Adrenal gland (tissue), 12 donors: ENCODE results near the gene TSPAN9. TPM values are rescaled to one million over a fixed set of nuclear protein-coding genes. Genes with fewer than 3 reads are reported as not detected.

Experiments
- DNase-seq, 7 donors: peaks; one replicate each; pipeline ENCODE4 v3.0.0-alpha.2; 2019 to 2020
- H3K27ac ChIP-seq, 5 donors: fragments of 200-600 bp; sonication (generic) in 4 of 5; 1 replicate in 3 of 5; 2 replicates in 2 of 5; pipeline versions ENCODE4 v1.5.1 to v1.8.0; 2016 to 2020; ENCODE audit warnings: mild to moderate bottlenecking in 1 of 5
- H3K27me3 ChIP-seq: fragments of 200-600 bp; 2 replicates; pipeline ENCODE4 v1.8.0; 2021
- H3K36me3 ChIP-seq, 2 donors: fragments of 200-600 bp; replicated peaks in 1 of 2; 1 replicate in 1 of 2; 2 replicates in 1 of 2; pipeline versions ENCODE4 v1.5.1 to v1.8.0; 2018 to 2022
- H3K4me1 ChIP-seq, 2 donors: fragments of 200-600 bp; replicated peaks in 1 of 2; 1 replicate in 1 of 2; 2 replicates in 1 of 2; pipeline versions ENCODE4 v1.5.1 to v1.8.0; 2018 to 2021
- H3K4me3 ChIP-seq, 4 donors: fragments of 200-600 bp; sonication (generic) in 3 of 4; one replicate each; pipeline ENCODE4 v1.5.1; 2016 to 2018
- H3K9me3 ChIP-seq, 3 donors: fragments of 200-600 bp; sonication (generic) in 1 of 3; replicated peaks in 1 of 3; 1 replicate in 2 of 3; 2 replicates in 1 of 3; pipeline versions ENCODE4 v1.5.1 to v1.8.0; 2016 to 2021
- CTCF ChIP-seq, 6 experiments: fragments of 450-650 bp in 4 of 6; fragments of 200-600 bp in 2 of 6; sonication (generic) in 1 of 6; IDR thresholded peaks; 1 replicate in 5 of 6; 2 replicates in 1 of 6; pipeline versions ENCODE4 v1.5.1 to v1.8.0; 2016 to 2021; ENCODE audit warnings: antibody characterized with exemption in 6 of 6, mild to moderate bottlenecking in 2 of 6, moderate library complexity in 1 of 6
- POLR2A ChIP-seq, 2 donors: fragments of 450-650 bp; IDR thresholded peaks; one replicate each; pipeline ENCODE4 v1.6.1; 2017; ENCODE audit warnings: antibody characterized with exemption in 2 of 2, mild to moderate bottlenecking in 2 of 2, moderate library complexity in 1 of 2
- WGBS, 4 donors: extraction: QIAGEN DNeasy Blood & Tissue Kit in 2 of 4; methylation state at CpG; one replicate each; pipeline versions ENCODE4 v1.1.5 to v1.1.7; 2013 to 2017; 5-methylcytosine and 5-hydroxymethylcytosine counted together
- intact Hi-C, 2 donors: fragments of 100-400 bp; cut with DNase I; formaldehyde crosslinking; loops; one replicate each; pipeline versions ENCODE4 v1.14.1 to v1.15.0; 2022 to 2023
- polyA plus RNA-seq, 3 donors: library from polyadenylated mRNA; stranded (reverse); fragments of 200-250 nt in 2 of 3; fragments of 350-450 nt in 1 of 3; fragmentation: Illumina TruSeq in 1 of 3; extraction: RNeasy Lipid Tissue Mini Kit (QIAGEN cat#74804) in 1 of 3; gene quantifications; one replicate each; pipeline ENCODE4 v1.2.3, GENCODE V29; 2013 to 2014
- total RNA-seq, 9 donors: library from RNA; depleted of rRNA in 4 of 9; stranded (reverse); fragments of >200 nt in 4 of 9; fragments of 120-200 nt in 1 of 9; fragmentation: NEBNext Ultra II Directional in 1 of 9; extraction: Animal tissue kit (Norgen Biotek cat#: 25700) in 1 of 9; gene quantifications; one replicate each; pipeline versions ENCODE4 v1.1.0 to v1.2.4, GENCODE V29; 2013 to 2023
- donor health status: healthy with polysubstance abuse.
- donor health status: Bipolar disorder and iron deficiency.
- donor health status: DM: yes; HTN: yes; CAD: no.
- donor health status: DM: no; HTN: no; CAD: no.
- donor health status: DM: no; HTN: no; CAD: no.
- donor health status: DM: yes; HTN: yes; CAD: no.

Gene TSPAN9
- total and polyA plus RNA-seq, 12 donors: 12.4 to 31.4 (median 22.4) TPM

- intact Hi-C loops: no loop called here
- no peaks in the 10 kb centered on the region for H3K27me3 ChIP-seq
- peaks cover 0 to 5% of the 10 kb centered on the region in 2 donors for H3K4me1 ChIP-seq
- H3K9me3 ChIP-seq: no peaks in the 10 kb centered on the region
- H3K27ac ChIP-seq: no peak overlapping the region
- H3K4me3 ChIP-seq: no peak overlapping the region
- no peaks in the 10 kb centered on the region for H3K36me3 ChIP-seq
- DNase-seq: no peak
- WGBS, 4 donors: 76 to 80% (median 79%) methylated on average over 5 of the region's 5 CpGs
- TF ChIP-seq POLR2A (IDR thresholded peaks at IDR 0.05) (no peak), CTCF (IDR thresholded peaks at IDR 0.05) (no peak)
These were observed 96.7 kb downstream of the TSPAN9 start for GRCh38 chr12:3173912-3174311.

- Histone ChIP-seq H3K4me3 (no peak overlapping the region), H3K27ac (no peak overlapping the region), H3K9me3 (no peaks in the 10 kb centered on the region), H3K27me3 (no peaks in the 10 kb centered on the region), H3K4me1 (peaks cover 0 to 5% of the 10 kb centered on the region in 2 donors), H3K36me3 (no peaks in the 10 kb centered on the region)
- intact Hi-C loops: no loop called here
- 66 to 72% (median 68%) methylated on average over 9 to 10 of the region's 10 CpGs for WGBS, 4 donors
- TF ChIP-seq POLR2A (IDR thresholded peaks at IDR 0.05): no peak
- no peak for TF ChIP-seq CTCF (IDR thresholded peaks at IDR 0.05)
- no peak for DNase-seq
These were observed 98.1 kb downstream of the TSPAN9 start for GRCh38 chr12:3175238-3175637.

GRCh38 chr12:3176754-3177153 lies 99.6 kb downstream of the TSPAN9 start:
- intact Hi-C loops: no loop called here
- H3K4me1 ChIP-seq: peaks cover 0 to 5% of the 10 kb centered on the region in 2 donors
- no peaks in the 10 kb centered on the region for H3K9me3 ChIP-seq
- no peak overlapping the region for H3K27ac ChIP-seq
- no peaks in the 10 kb centered on the region for H3K27me3 ChIP-seq
- 91 to 95% (median 92%) methylated on average over 8 to 9 of the region's 9 CpGs for whole genome bisulfite sequencing, 4 donors
- no peak overlapping the region for H3K4me3 ChIP-seq
- H3K36me3 ChIP-seq: no peaks in the 10 kb centered on the region
- TF ChIP-seq CTCF (IDR thresholded peaks at IDR 0.05): no peak
- TF ChIP-seq POLR2A (IDR thresholded peaks at IDR 0.05): no peak
- no peak for DNase-seq

GRCh38 chr12:3177778-3178425 lies 100.7 kb downstream of the TSPAN9 start:
- 89 to 93% (median 90%) methylated on average over 18 of the region's 18 CpGs for WGBS, 4 donors
- H3K27ac ChIP-seq: no peak overlapping the region
- no peaks in the 10 kb centered on the region for H3K27me3 ChIP-seq
- peaks cover 0 to 5% of the 10 kb centered on the region in 2 donors for H3K4me1 ChIP-seq
- no peaks in the 10 kb centered on the region for H3K36me3 ChIP-seq
- intact Hi-C loops: no loop called here
- no peak for TF ChIP-seq CTCF (IDR thresholded peaks at IDR 0.05)
- no peak for TF ChIP-seq POLR2A (IDR thresholded peaks at IDR 0.05)
- no peaks in the 10 kb centered on the region for H3K9me3 ChIP-seq
- DNase-seq: no peak
- no peak overlapping the region for H3K4me3 ChIP-seq
